ELR (cell line): Measurements from ENCODE around the gene GSK3B.

ENCODE experiments used
- DNase-seq: peaks from one replicate; pipeline ENCODE4 v3.0.0-alpha.2; 2015; ENCODE audit warnings: low read depth

Gene GSK3B

GRCh38 chr3:119779731-119780383 lies 314.4 kb downstream of the GSK3B start:
- no peak for DNase-seq

GRCh38 chr3:119778811-119779210 lies 315.4 kb downstream of the GSK3B start:
- DNase-seq: no peak

- DNase-seq: no peak
Measured at GRCh38 chr3:119778176-119778575, 316.1 kb downstream of the GSK3B start.

GRCh38 chr3:119776304-119776703 lies 317.9 kb downstream of the GSK3B start:
- no peak for DNase-seq

- no peak for DNase-seq
Measured at GRCh38 chr3:119774444-119774843, 319.8 kb downstream of the GSK3B start.
